HCT116 (cell line): Measurements from ENCODE around the gene SCFD1.

Source experiments
- EZH2phosphoT487 ChIP-seq: fragments of 200-600 bp; IDR thresholded peaks from 2 replicates; pipeline ENCODE4 v1.6.1; 2018; ENCODE audit warnings: antibody characterized with exemption, borderline replicate concordance
- POLR2A ChIP-seq: IDR thresholded peaks from 2 replicates; pipeline ENCODE4 v1.7.0; 2011; ENCODE audit warnings: borderline replicate concordance; ENCODE audit not compliant: insufficient read depth, insufficient read length; ENCODE audit errors: extremely low read depth
- POLR2AphosphoS5 ChIP-seq: IDR thresholded peaks from 2 replicates; pipeline ENCODE4 v1.6.1; 2011; ENCODE audit warnings: mild to moderate bottlenecking, low read depth, low read length, moderate library complexity
- SP1 ChIP-seq: IDR thresholded peaks from 2 replicates; pipeline ENCODE4 v1.6.1; 2012; ENCODE audit warnings: low read depth
- SRF ChIP-seq: IDR thresholded peaks from 2 replicates; pipeline ENCODE4 v1.6.1; 2012; ENCODE audit warnings: low read depth
- TCF7L2 ChIP-seq: IDR thresholded peaks from 2 replicates; pipeline ENCODE4 v1.7.0; 2011; ENCODE audit warnings: borderline replicate concordance, inconsistent platforms; ENCODE audit not compliant: insufficient read depth, insufficient read length; ENCODE audit errors: extremely low read depth
- YY1 ChIP-seq: IDR thresholded peaks from 2 replicates; pipeline ENCODE4 v1.6.1; 2011; ENCODE audit warnings: low read length, low read depth, moderate library complexity, mild to moderate bottlenecking; ENCODE audit not compliant: insufficient replicate concordance; ENCODE audit errors: extremely low read depth
- ZFX ChIP-seq: fragments of 450-650 bp; IDR thresholded peaks from 2 replicates; pipeline ENCODE4 v1.6.1; 2017
- TF ChIP-seq, protein P1 (sequence below), 3 experiments: fragments of 200-600 bp in 1 of 3; sonication (generic) in 1 of 3; IDR thresholded peaks in 2 of 3; conservative IDR thresholded peaks in 1 of 3; 2 replicates each; pipeline ENCODE4 v1.5.1; 2012 to 2017; ENCODE audit warnings: low read depth in 2 of 3, low read length in 2 of 3, antibody characterized with exemption in 1 of 3, borderline replicate concordance in 1 of 3, control low read depth in 1 of 3, mild to moderate bottlenecking in 1 of 3, mixed read lengths in 1 of 3, mixed run types in 1 of 3, moderate library complexity in 1 of 3; ENCODE audit not compliant: insufficient read depth in 1 of 3
- TF ChIP-seq, protein P2 (sequence below): IDR thresholded peaks from 2 replicates; pipeline ENCODE4 v1.6.1; 2012; ENCODE audit warnings: low read depth
- TF ChIP-seq, protein P3 (sequence below): IDR thresholded peaks from 2 replicates; pipeline ENCODE4 v1.6.1; 2012

DNA sequence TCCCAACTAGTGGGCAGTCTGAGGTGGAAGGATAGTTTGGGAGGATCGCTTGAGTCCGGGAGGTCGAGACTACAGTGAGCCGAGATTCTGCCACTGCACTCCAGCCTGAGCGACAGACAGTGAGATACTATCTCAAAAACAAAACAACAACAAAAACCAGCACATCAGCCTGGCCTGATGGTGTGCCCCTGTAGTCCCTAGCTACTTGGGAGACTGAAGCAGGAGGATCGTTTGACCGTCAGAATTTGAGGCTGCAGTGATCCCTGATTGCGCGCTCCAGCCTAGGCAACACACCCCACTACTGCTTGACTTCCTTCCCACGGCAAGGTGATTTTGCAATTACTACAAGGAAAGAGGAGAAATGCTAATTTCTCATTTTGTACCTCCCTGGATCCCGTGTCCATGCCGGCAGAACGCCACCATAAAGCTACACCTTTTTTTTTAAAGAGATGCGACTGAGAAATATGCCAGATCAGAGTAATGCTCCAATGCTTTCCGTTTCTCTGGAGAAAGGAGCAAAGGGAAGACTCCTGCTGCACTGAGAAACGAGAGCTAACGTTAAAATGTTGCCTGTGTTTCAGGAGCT, 672 bp upstream of the SCFD1 start:
- TF ChIP-seq, protein P1, sequence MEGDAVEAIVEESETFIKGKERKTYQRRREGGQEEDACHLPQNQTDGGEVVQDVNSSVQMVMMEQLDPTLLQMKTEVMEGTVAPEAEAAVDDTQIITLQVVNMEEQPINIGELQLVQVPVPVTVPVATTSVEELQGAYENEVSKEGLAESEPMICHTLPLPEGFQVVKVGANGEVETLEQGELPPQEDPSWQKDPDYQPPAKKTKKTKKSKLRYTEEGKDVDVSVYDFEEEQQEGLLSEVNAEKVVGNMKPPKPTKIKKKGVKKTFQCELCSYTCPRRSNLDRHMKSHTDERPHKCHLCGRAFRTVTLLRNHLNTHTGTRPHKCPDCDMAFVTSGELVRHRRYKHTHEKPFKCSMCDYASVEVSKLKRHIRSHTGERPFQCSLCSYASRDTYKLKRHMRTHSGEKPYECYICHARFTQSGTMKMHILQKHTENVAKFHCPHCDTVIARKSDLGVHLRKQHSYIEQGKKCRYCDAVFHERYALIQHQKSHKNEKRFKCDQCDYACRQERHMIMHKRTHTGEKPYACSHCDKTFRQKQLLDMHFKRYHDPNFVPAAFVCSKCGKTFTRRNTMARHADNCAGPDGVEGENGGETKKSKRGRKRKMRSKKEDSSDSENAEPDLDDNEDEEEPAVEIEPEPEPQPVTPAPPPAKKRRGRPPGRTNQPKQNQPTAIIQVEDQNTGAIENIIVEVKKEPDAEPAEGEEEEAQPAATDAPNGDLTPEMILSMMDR (IDR thresholded peaks at IDR 0.05 in 2 of 3, conservative IDR thresholded peaks at IDR 0.05 in 1 of 3; ENCODE audit: borderline replicate concordance in 1 of 3, insufficient read depth in 1 of 3, low read depth in 2 of 3, low read length in 2 of 3), result no peak
- TF ChIP-seq, protein P2, sequence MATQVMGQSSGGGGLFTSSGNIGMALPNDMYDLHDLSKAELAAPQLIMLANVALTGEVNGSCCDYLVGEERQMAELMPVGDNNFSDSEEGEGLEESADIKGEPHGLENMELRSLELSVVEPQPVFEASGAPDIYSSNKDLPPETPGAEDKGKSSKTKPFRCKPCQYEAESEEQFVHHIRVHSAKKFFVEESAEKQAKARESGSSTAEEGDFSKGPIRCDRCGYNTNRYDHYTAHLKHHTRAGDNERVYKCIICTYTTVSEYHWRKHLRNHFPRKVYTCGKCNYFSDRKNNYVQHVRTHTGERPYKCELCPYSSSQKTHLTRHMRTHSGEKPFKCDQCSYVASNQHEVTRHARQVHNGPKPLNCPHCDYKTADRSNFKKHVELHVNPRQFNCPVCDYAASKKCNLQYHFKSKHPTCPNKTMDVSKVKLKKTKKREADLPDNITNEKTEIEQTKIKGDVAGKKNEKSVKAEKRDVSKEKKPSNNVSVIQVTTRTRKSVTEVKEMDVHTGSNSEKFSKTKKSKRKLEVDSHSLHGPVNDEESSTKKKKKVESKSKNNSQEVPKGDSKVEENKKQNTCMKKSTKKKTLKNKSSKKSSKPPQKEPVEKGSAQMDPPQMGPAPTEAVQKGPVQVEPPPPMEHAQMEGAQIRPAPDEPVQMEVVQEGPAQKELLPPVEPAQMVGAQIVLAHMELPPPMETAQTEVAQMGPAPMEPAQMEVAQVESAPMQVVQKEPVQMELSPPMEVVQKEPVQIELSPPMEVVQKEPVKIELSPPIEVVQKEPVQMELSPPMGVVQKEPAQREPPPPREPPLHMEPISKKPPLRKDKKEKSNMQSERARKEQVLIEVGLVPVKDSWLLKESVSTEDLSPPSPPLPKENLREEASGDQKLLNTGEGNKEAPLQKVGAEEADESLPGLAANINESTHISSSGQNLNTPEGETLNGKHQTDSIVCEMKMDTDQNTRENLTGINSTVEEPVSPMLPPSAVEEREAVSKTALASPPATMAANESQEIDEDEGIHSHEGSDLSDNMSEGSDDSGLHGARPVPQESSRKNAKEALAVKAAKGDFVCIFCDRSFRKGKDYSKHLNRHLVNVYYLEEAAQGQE, result no peak
- TF ChIP-seq POLR2AphosphoS5 (no peak), YY1 (no peak), POLR2A (no peak), SP1 (no peak), ZFX (no peak), SRF (no peak), TCF7L2 (no peak), EZH2phosphoT487 (no peak)
- TF ChIP-seq, protein P3, sequence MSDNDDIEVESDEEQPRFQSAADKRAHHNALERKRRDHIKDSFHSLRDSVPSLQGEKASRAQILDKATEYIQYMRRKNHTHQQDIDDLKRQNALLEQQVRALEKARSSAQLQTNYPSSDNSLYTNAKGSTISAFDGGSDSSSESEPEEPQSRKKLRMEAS, result no peak
